ENCODE results near the gene GPBP1L1.

GRCh38 chr1:45635211-45635610, 51.1 kb downstream of the GPBP1L1 start:
- TF ChIP-seq CEBPB (IDR thresholded peaks at IDR 0.05; ENCODE audit: low read depth, low read length), result no peak
- TF ChIP-seq POLR2A (IDR thresholded peaks at IDR 0.05; ENCODE audit: low read depth, low read length), result no peak
- TF ChIP-seq CTCF (conservative IDR thresholded peaks at IDR 0.05; ENCODE audit: low read depth, low read length), result no peak
- no peak for TF ChIP-seq BHLHE40 (IDR thresholded peaks at IDR 0.05; ENCODE audit: low read depth, low read length)
- TF ChIP-seq RFX5 (IDR thresholded peaks at IDR 0.05; ENCODE audit: low read depth, low read length), result no peak
- no peak for TF ChIP-seq CHD1 (IDR thresholded peaks at IDR 0.05; ENCODE audit: low read depth, low read length)
- no peak for TF ChIP-seq USF2 (IDR thresholded peaks at IDR 0.05; ENCODE audit: low read depth, low read length)
- TF ChIP-seq RCOR1 (IDR thresholded peaks at IDR 0.05; ENCODE audit: insufficient replicate concordance, low read length), result no peak
